GM12878 (cell line): ENCODE data around the gene RECK.

Experiments used
- NR2C2 ChIP-seq: IDR thresholded peaks from 2 replicates; pipeline ENCODE4 v1.6.1; 2011; ENCODE audit warnings: borderline replicate concordance, low read depth; ENCODE audit not compliant: control insufficient read depth, insufficient read length
- POLR2AphosphoS5 ChIP-seq: IDR thresholded peaks from 2 replicates; pipeline ENCODE4 v1.6.1; 2011; ENCODE audit warnings: mild to moderate bottlenecking, low read length, inconsistent platforms
- SIN3A ChIP-seq: IDR thresholded peaks from 2 replicates; pipeline ENCODE4 v1.6.1; 2012; ENCODE audit warnings: low read depth, low read length, improper control_type of control experiment
- SMAD1 ChIP-seq: fragments of 450-650 bp; IDR thresholded peaks from 2 replicates; pipeline ENCODE4 v1.6.1; 2018; ENCODE audit warnings: mild to moderate bottlenecking, low read depth; ENCODE audit not compliant: partially characterized antibody
- SMC3 ChIP-seq: IDR thresholded peaks from 2 replicates; pipeline ENCODE4 v1.6.1; 2011; ENCODE audit warnings: low read length, improper control_type of control experiment, borderline replicate concordance
- TF ChIP-seq, protein P1 (sequence below): fragments of 450-650 bp; IDR thresholded peaks from 2 replicates; pipeline ENCODE4 v1.6.1; 2017; ENCODE audit warnings: mild to moderate bottlenecking
- TF ChIP-seq, protein P2 (sequence below), 3 experiments: IDR thresholded peaks in 2 of 3; conservative IDR thresholded peaks in 1 of 3; 2 replicates each; pipeline ENCODE4 v1.5.1; 2011; ENCODE audit warnings: low read depth in 3 of 3, low read length in 3 of 3, mild to moderate bottlenecking in 3 of 3, control low read depth in 2 of 3, moderate library complexity in 2 of 3, inconsistent platforms in 1 of 3, mixed read lengths in 1 of 3; ENCODE audit not compliant: control insufficient read depth in 2 of 3, insufficient read depth in 1 of 3; ENCODE audit errors: extremely low read depth in 1 of 3

DNA sequence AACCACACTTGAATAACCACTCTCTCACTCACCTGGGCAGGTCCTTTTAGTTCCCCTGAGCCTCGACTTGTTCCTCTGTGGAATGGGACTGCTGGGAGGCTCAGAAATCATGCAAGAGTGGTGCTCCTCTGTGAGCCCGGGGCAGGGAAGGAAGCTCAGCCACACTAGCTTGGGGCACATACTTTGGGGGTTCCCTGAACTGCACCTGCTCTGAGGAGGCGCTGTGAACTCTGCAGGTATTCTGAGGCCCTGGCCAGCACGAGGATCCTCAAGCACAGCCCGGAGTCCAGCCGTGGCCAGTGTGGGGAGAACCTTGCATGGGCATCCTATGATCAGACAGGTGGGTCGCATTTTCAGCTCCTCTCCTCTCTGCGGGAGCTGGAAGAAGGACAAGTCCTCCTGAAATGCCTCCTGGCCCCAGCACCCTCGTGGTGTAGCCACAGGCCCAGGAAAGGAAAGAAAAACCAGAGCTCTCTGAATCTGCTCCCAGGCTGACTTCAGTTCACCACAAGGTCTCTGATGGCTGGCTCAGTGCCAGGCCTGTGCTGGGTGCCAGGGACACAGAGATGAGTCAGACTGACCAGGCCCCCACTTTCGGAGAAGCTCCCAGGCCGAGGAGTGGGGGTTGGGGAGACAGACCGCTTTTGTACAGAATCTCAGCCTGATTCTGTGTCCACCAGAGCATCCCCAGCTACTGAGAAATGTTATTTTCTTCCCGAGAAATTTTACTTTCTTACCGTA is 111.8 kb downstream of the RECK start:
- TF ChIP-seq SMC3 (no peak), SIN3A (no peak), SMAD1 (peak; percentile 94), POLR2AphosphoS5 (no peak), NR2C2 (no peak)
- TF ChIP-seq, protein P1, sequence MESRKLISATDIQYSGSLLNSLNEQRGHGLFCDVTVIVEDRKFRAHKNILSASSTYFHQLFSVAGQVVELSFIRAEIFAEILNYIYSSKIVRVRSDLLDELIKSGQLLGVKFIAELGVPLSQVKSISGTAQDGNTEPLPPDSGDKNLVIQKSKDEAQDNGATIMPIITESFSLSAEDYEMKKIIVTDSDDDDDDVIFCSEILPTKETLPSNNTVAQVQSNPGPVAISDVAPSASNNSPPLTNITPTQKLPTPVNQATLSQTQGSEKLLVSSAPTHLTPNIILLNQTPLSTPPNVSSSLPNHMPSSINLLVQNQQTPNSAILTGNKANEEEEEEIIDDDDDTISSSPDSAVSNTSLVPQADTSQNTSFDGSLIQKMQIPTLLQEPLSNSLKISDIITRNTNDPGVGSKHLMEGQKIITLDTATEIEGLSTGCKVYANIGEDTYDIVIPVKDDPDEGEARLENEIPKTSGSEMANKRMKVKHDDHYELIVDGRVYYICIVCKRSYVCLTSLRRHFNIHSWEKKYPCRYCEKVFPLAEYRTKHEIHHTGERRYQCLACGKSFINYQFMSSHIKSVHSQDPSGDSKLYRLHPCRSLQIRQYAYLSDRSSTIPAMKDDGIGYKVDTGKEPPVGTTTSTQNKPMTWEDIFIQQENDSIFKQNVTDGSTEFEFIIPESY, result no peak
- TF ChIP-seq, protein P2, sequence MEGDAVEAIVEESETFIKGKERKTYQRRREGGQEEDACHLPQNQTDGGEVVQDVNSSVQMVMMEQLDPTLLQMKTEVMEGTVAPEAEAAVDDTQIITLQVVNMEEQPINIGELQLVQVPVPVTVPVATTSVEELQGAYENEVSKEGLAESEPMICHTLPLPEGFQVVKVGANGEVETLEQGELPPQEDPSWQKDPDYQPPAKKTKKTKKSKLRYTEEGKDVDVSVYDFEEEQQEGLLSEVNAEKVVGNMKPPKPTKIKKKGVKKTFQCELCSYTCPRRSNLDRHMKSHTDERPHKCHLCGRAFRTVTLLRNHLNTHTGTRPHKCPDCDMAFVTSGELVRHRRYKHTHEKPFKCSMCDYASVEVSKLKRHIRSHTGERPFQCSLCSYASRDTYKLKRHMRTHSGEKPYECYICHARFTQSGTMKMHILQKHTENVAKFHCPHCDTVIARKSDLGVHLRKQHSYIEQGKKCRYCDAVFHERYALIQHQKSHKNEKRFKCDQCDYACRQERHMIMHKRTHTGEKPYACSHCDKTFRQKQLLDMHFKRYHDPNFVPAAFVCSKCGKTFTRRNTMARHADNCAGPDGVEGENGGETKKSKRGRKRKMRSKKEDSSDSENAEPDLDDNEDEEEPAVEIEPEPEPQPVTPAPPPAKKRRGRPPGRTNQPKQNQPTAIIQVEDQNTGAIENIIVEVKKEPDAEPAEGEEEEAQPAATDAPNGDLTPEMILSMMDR (IDR thresholded peaks at IDR 0.05 in 2 of 3, conservative IDR thresholded peaks at IDR 0.05 in 1 of 3; ENCODE audit: control insufficient read depth in 2 of 3, extremely low read depth in 1 of 3, insufficient read depth in 1 of 3, low read depth in 3 of 3, low read length in 3 of 3), result no peak
